ENCODE data around the gene TRAPPC6A.

- TF ChIP-seq CTCF (IDR thresholded peaks at IDR 0.05; ENCODE audit: low read length) = no peak
- no peak for TF ChIP-seq EZH2 (IDR thresholded peaks at IDR 0.05; ENCODE audit: borderline replicate concordance, low read length)
These were observed 11.9 kb upstream of the TRAPPC6A start for GRCh38 chr19:45189971-45190370.

Data from OCI-LY1 (cell line).